UCSD-AML1 (cell line): Measurements from ENCODE around the gene CEMIP.
"Not testable (repeated sequence)": the region's sequence is repeated elsewhere in the genome, so short reads cannot be mapped to it uniquely, and the experiment has no call there.

ENCODE experiments used
- DNase-seq: peaks from one replicate; lab custom pipeline; 2025; ENCODE audit not compliant: unreplicated experiment; lab: John Stamatoyannopoulos, UW

CEMIP gene

GRCh38 chr15:80946576-80946975 is 167.4 kb downstream of the CEMIP start:
- DNase-seq, result no peak

- no peak for DNase-seq
Measured at GRCh38 chr15:80948651-80949292, 169.6 kb downstream of the CEMIP start.

- DNase-seq, result no peak
Measured at GRCh38 chr15:80949756-80950155, 170.6 kb downstream of the CEMIP start.

- DNase-seq, result no peak
Measured at GRCh38 chr15:80950291-80951078, 171.3 kb downstream of the CEMIP start.

GRCh38 chr15:80951941-80952340 is 172.8 kb downstream of the CEMIP start:
- DNase-seq, result no peak

GRCh38 chr15:80953001-80953952 is 174.1 kb downstream of the CEMIP start:
- DNase-seq, result no peak

GRCh38 chr15:80953953-80954778 is 175.0 kb downstream of the CEMIP start:
- no peak for DNase-seq

- DNase-seq, result not testable (repeated sequence)
Measured at GRCh38 chr15:80955571-80956452, 176.6 kb downstream of the CEMIP start.

GRCh38 chr15:80957556-80957955 is 178.4 kb downstream of the CEMIP start:
- no peak for DNase-seq

GRCh38 chr15:80957976-80958375 is 178.8 kb downstream of the CEMIP start:
- DNase-seq, result no peak

GRCh38 chr15:80958818-80959495 is 179.8 kb downstream of the CEMIP start:
- DNase-seq, result no peak

- DNase-seq, result not testable (repeated sequence)
Measured at GRCh38 chr15:80965454-80965853, 186.3 kb downstream of the CEMIP start.

- no peak for DNase-seq
Measured at GRCh38 chr15:80966431-80967197, 187.4 kb downstream of the CEMIP start.

GRCh38 chr15:80967451-80967850 is 188.3 kb downstream of the CEMIP start:
- no peak for DNase-seq

- DNase-seq, result no peak
Measured at GRCh38 chr15:80967991-80968510, 188.9 kb downstream of the CEMIP start.

GRCh38 chr15:80969316-80969715 is 190.1 kb downstream of the CEMIP start:
- no peak for DNase-seq

GRCh38 chr15:80970018-80970657 is 191.0 kb downstream of the CEMIP start:
- peak; percentile 28 for DNase-seq

GRCh38 chr15:80970658-80971057 is 191.5 kb downstream of the CEMIP start:
- no peak for DNase-seq
